ENCODE measurements around the gene PIEZO1.
"Not testable (repeated sequence)": the region's sequence is repeated elsewhere in the genome, so short reads cannot be mapped to it uniquely, and the experiment has no call there.

The PIEZO1 gene, protein sequence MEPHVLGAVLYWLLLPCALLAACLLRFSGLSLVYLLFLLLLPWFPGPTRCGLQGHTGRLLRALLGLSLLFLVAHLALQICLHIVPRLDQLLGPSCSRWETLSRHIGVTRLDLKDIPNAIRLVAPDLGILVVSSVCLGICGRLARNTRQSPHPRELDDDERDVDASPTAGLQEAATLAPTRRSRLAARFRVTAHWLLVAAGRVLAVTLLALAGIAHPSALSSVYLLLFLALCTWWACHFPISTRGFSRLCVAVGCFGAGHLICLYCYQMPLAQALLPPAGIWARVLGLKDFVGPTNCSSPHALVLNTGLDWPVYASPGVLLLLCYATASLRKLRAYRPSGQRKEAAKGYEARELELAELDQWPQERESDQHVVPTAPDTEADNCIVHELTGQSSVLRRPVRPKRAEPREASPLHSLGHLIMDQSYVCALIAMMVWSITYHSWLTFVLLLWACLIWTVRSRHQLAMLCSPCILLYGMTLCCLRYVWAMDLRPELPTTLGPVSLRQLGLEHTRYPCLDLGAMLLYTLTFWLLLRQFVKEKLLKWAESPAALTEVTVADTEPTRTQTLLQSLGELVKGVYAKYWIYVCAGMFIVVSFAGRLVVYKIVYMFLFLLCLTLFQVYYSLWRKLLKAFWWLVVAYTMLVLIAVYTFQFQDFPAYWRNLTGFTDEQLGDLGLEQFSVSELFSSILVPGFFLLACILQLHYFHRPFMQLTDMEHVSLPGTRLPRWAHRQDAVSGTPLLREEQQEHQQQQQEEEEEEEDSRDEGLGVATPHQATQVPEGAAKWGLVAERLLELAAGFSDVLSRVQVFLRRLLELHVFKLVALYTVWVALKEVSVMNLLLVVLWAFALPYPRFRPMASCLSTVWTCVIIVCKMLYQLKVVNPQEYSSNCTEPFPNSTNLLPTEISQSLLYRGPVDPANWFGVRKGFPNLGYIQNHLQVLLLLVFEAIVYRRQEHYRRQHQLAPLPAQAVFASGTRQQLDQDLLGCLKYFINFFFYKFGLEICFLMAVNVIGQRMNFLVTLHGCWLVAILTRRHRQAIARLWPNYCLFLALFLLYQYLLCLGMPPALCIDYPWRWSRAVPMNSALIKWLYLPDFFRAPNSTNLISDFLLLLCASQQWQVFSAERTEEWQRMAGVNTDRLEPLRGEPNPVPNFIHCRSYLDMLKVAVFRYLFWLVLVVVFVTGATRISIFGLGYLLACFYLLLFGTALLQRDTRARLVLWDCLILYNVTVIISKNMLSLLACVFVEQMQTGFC (N-terminal part only)
- 100 to 434 (median 261) reads per million in 18 experiments for total RNA-seq

DNA sequence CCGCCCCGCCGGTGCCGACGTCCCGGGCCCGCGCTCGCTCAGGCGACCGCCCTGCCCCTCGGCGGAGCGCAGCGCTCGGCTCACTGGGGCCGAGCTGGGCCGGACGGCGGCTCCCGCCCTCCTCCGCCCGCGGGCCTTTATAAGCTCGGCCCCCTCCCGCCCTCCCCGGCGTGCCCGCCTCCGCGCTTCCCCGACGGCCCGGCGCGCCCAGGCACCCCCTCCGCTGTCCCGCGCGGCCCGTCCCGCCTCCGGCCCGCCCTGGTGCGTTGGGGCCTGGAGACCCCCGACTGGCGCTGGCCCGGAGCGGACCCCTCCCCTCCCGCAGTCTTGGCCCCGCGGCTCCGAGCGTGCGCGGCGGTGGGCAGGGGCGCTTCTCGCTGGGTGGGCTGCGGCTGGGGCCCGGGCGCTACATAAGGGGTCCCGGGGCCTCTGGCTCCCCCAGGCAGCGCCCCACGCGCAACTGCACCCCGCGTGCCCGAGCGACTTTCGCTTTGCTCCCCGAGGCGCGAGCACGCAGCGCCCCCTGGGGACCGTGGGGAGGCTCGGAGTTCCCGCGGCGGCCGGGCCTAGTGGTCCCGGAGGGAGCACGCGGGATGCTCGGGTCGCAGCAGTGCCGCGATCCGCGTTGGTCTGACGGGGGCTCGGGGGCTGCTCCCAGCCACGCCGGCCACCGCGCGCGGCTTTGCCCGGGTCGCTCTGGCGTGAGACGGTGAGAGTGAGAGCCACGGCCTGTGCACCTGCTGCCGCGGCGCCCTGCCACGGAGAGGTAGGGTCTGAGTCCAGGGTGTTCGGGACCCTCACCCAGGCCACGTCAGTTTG is at the start of gene PIEZO1:
Gene PIEZO1 (minus strand): TSS at position 115 of the 819 bp plus-strand sequence. CDS start 256 bp downstream, outside the sequence.
- peak; percentile 62 to 77 for DNase-seq

DNA sequence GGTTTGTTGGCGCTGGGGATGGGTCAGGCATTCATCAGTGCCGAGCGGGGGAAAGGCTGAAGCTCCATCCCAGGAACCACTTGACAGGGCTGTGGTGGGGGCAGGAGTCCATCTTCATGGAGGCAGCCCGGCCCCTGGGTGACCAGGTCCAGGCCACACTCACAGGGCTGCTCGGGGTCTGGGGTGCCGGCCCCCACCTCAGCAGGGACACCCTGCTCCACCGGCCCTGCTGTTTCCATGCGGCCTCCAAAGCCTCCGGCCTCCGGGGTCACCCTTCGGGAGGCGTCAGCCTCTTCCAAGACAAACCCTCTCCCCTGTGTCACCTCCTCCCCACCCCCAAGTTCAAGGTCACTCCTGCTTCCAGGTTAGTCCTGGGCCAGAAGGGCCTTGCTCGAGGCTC is 49.6 kb upstream of the PIEZO1 start:
- no peak for DNase-seq

DNA sequence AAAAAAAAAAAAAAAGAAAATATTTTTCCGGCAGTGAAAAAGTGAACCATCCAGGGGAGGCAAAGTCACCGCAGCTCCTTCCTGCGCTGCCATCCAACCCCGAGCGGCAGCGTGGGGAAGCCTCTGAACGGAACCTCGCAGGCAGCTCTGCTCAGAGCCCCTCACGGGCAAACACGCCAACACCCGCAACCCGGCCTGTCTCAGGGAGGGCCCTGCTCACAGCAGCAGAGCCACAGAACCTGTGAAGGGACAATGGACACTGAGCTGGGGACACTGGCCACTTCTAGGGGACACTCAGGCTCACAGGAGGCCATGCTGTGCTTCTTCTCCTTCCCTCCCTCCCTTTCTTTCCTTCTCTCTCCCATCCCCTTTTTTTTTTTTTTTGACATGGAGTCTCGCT is 48.1 kb upstream of the PIEZO1 start:
- no peak for DNase-seq

DNA sequence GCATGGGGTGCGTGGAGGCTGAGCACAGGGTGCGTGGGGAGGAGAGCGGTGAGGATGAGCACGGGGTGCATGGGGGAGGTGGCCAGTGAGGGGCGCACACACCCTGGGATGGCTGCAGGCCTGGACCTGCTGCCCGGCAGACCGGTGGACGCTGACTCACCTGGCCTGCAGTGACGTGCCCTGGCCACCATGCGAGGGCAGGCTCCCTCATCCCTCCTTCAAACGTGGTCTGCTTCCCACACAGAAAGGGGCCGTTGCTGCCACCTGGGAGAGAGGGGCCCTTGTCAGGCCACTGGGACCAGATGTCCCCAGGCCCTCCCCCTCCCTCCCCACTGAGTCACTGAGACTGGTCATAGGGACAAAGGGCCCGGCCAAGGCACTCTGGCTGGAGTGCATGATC is 46.8 kb upstream of the PIEZO1 start:
- no peak for DNase-seq

DNA sequence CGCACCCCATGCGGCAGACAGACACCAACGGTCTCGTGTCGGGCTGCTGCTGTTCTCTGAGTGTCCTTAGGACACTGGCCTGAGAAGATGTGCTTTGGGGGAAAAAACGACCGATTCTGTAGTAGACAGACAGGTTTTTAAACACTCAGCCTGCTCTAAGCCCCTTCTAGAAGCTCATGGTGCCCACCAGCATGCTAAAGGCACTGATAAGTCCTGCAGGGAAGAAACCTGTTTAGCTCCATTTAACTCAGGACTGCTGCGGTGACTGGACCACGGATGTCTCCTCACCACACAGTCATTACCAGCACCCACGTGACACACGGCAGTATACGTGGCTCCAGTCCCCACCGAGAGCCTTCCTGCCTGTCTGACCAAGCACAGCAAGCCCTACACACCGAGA is 45.8 kb upstream of the PIEZO1 start:
- no peak for DNase-seq

DNA sequence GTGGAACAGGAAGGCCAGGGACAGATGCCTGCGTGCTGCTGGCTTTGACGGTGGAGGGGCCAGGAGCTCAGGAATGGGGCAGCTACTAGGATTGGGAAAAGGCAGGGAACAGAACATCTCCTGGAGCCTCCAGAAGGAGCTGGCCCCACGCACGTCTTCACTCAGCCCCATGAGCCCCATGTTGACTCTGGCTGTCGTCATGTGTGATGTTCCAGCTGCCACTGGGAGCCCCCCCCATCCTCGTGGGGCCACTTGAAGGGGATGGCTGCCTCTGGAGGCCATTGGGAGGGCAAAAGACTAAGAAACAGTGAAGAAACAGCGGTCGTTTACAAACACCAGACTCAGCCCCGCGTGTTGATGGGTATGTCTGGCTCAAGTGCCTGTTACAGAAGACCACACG is 45.2 kb upstream of the PIEZO1 start:
- DNase-seq: no peak

DNA sequence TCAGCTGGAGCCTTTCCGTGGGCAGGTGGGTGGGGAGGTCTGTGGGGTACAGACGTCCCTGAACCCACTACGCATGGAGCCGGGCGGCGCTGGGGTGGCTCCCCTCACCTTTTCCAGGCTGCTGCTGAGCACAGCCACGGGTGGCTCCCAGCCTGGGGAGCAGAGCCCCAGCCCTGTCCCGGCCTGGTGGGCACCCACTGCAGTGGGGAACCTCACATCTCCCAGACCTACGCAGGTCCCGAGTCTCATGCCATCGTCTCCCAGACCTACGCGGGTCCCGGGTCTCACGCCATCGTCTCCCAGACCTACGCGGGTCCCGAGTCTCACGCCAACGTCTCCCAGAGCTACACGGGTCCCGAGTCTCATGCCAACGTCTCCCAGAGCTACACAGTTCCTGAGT is 43.7 kb upstream of the PIEZO1 start:
- no peak for DNase-seq

DNA sequence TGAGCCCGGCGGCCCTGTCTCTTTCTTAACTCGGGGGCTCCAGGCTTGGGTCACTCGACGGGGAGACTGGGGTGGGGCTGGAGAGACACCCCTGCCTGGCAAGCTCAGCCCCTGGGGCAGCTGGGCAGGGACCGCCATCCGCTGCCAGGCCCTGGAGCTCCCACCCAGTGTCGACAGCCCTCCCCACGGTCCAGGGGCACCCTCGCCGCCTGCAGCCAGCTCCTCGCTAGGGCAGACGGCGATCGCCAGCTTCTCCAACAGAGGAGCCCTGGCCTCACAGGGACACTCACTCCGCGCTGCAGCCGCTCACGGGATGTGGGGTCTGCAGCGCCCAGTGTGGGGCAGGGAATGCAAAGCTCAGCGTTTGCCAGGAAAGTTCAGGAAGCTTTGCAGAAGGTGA is 42.7 kb upstream of the PIEZO1 start:
- no peak for DNase-seq

DNA sequence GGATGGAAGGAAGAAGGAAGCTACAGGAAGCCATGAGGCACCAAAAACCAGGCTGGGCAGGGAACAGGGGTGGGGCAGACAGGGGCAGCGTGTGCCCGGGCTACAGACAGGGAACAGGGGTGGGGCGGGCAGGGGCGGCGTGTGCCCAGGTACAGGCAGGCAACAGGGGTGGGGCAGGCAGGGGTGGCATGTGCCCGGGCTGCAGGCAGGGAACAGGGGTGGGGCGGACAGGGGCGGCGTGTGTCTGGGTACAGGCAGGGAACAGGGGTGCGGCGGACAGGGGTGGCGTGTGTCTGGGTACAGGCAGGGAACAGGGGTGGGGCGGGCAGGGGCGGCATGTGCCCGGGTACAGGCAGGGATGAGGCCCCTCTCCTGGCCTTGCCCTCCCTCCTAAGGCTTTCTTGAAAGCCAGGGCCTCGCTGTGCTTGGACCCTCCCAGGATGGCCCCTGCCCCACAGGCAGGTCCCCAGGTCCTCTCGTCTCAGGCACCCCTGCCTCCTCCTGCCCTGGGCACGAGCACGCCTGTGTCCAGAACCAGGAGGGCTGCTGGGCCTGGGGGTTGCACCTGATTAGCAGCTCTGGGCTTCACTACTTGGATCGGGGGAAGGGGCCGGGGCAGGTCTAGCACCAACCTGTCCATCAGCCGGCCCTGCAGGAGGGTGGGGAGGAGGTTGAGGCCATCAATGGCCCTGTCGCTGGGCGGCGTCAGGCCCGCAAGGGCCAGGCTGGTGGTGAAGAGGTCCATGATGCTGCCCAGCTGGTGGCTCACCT is 41.2 kb upstream of the PIEZO1 start:
- no peak for DNase-seq

DNA sequence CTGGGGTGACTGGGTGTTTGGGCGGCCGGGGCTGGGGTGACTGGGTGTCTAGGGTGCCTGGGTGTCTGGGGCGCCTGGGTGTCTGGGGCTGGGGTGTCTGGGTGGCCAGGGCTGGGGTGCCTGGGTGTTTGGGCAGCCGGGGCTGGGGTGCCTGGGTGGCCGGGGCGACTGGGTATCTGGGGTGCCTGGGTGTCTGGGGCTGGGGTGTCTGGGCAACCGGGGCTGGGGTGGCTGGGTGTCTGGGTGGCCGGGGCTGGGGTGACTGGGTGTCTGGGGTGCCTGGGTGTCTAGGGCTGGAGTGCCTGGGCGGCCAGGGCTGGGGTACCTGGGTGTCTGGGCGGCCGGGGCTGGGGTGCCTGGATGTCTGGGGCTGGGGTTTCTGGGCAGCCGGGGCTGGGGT is 40.1 kb upstream of the PIEZO1 start:
- no peak for DNase-seq

DNA sequence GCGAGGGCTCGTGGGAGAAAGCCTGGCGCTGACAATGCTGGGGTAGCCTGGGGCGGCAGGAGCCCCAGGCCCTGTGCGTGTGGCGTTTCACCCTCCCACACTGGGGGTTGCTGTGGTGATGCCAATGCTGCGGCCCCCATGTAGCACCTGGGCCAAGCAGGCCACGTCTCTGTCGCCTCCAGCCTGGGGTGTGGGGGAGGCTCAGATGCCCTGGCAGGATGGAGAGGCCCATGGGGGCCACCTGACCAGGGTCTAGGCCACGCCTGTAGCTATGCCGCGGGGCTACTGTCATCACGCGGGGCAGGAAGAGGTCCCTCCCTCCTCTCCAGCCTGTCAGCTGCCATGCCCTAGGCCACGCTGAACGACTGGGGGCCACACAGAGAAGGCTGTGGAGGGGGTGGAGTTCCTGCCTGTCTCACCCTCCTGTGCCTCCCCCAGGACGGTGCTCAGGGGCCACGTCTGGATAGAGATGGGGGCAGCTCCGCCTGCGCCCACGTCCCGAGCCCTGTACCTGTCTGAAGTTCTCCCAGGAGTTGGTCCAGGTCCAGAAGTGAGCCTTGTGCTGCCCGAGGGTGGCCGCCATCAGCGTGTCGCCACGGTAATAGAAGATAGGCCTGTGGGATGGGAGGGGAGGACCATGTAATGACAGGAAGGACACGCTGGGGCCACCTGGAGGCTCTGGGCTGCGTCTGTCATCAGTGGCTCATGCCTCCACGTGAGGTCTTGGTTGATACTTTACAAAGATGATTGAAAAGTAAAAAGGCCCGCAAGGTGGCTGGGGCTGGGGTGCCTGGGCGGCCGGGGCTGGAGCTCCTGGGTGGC is 39.4 kb upstream of the PIEZO1 start:
- no peak for DNase-seq

DNA sequence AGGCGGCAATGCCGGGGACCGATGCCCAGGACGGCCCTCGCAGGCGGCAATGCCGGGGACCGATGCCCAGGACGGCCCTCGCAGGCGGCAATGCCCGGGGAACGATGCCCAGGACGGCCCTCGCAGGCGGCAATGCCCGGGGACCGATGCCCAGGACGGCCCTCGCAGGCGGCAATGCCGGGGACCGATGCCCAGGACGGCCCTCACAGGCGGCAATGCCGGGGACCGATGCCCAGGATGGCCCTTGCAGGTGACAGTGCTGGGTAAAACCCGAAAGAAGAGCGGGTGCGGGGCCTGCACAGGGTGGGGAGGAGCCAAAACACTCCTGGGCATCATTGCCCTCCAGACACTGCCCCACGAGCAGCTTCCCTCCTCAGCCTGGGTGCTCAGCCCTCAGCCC is 38.6 kb upstream of the PIEZO1 start:
- not testable (repeated sequence) for DNase-seq

DNA sequence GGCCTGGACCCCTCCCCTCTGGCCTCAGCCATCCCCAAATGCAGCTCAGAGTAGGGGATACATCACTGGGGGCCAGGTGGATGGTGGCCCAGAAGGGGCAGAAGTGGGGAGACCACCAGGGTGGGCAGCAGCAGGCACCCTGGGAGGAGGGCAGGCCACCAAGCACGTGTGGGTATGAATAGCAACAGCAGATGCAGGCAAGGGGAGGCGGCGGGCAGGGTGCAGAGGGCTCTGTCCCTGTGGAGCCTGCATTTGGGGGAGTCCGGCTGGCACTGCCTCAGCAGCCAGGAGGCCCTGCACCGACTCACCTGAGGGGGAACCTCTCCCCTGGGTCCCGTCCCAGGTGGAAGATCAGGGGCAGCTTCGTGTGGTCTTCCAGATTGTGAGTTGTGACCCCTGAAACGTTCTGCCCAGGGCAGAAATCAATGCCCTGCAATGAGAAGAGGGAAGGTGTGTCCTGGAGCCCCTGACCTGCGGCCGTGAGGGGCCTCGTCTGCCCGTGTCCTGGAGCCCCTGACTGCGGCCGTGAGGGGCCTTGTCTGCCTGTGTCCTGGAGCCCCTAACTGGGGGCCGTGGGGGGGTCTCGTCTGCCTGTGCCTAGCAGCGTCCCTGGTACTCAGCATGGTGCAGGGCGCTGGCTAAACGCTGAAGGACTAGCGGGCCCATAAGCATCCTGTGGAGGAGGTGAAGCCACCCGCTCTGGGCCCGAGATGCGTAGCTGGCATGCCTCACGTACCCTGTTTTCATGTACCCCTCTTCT is 37.4 kb upstream of the PIEZO1 start:
- no peak for DNase-seq

DNA sequence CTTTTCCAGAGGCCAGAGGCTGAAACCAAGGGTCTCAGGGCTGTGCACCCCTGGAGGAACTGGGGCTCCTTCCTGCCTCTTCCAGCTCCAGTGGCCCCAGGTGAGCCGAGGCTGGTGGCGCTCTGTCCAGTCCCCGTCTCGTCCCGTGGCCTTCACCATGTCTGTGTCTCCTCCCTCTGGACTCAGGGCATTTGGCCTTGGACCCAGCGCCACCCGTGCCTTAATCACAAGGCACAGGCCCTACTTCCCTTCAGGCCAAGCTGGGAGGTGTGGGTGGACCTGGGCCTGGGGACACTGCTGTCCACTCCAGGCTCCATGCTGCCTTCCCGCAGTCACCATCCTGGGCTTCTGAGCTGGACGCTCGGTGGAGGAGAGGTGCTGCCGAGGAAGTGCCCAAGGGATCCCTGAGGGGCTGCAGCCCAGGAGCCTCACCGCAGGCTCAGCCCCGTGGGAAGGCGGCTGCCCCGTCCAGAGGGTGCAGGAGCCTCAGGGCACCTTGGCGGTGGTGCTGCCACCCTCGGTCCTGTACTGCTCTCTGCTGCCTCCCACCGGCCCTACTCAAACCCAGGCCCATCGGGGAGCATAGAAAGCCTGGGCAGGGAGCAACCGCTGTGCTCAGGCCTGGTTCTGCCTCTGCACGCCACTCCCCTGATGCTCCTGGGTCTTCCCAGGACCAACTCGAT is 36.3 kb upstream of the PIEZO1 start:
- no peak for DNase-seq

DNA sequence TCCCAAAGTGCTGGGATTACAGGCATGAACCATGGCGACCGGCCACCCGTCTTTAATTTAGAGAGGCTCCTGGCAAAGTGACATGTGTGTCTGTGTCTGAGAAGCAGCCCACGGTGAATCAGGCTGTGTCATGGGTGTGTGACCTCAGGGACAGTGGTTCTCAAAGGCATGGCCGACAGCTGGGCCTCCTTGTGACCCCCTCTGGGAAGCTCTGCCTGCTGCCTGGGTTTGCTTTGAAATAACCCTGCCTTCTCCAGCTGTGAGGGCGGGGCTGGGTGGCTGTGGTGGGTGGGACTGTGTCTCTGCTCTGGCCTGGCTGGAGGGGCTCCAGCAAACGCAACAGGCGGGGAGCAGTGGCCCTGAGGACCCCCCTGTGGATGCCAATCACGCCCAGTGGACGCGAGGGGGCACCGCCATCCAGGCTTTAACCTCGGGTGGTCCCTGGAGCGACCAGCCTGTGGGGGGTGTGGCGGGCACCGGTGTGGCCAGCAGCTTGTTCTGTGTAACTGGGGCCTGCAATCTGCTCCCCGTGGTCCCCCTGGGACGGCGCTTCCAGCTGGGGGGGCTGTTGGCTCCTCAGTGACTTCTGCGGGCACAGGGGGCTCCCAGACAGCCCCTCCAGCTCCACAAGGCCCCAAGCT is 35.5 kb upstream of the PIEZO1 start:
- no peak for DNase-seq

DNA sequence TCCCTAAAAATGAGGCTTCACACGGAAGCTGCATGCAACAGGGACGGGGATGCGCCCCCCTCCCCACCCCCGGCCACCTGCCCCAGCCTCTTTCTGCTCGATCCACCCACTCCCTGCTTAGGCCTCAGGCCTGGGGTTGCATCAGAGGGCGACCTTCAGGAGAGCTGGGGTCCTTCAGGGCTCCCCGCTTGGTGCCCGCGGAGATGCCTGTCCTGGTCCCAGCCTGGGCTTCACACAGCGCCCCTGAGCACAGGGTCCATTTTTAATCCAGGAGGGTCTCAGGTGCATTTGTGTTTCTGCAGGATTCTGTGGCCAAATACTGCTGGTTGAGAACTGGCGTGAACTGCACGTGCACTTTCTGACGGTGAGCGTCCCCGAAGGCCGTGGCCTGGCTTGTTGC is 34.1 kb upstream of the PIEZO1 start:
- no peak for DNase-seq

DNA sequence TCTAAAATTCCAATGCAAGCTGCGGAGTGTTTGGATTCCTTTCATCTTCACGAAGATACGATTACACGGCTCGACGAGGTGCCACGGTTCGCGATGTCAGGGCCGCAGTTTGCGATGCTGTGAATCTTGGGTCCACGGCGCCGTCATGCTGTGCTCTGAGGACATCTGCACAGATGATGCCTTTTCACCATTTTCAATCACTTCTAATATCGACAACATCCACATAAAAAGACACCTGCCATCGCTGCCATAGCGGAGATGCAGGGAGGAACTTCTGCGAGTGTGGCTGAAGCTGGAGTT is 33.5 kb upstream of the PIEZO1 start:
- no peak for DNase-seq

DNA sequence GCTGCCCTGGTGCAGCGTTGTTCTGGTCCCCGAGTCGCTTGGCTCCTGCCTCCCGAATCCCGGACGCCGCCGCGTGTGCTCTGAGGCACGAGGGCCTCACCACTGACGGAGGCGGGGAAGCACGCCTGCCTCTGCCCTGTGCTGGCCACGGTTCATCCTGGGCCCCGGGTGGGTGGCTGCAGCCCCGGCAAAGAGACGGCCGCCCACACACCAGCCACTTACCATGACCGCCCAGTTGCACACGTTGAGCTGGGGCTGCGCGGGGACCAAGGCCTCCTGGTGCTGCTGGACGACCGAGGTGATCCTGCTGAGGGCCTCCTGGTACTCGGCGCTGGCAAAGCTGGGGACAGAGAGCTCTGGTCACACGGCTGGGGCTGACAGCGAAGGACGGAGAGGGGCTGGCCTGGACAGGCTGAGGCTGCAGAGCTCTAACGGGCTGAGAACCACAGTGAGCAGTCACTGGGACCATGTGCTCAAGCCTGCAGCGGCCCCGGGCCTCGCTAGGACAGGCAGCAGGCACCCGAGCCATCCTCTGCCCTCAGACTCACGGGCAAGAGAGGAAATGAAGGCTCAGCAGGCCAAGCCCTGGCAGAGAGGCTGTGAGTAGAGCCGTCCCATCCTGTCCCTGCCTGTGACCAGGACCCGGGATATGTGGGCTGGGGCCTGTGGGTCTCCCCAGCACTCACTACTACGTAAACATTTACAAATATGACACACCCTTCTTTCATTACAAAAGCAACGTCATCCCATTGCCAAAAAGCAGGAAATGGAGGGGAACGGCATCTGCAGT is 33.0 kb upstream of the PIEZO1 start:
- DNase-seq: no peak
